SK-N-SH treated with all-trans-retinoic acid at 6 μM for 48 hours (cell line): ENCODE results near the gene PLD2.
"Not testable (repeated sequence)": the region's sequence is repeated elsewhere in the genome, so short reads cannot be mapped to it uniquely, and the experiment has no call there.

Experiments
- ATAC-seq: fragments of 200-7000 bp; cut with Tn5 transposase; 3 replicates; pipeline ENCODE4 v1.9.1; 2020; ENCODE audit warnings: mild to moderate bottlenecking, moderate library complexity
- ARNTL ChIP-seq: fragments of 450-650 bp; formaldehyde crosslinking; IDR thresholded peaks from 2 replicates; pipeline ENCODE4 v1.5.0; 2020; ENCODE audit warnings: low read depth, mild to moderate bottlenecking, moderate library complexity, borderline replicate concordance
- CSDC2 ChIP-seq: fragments of 250-450 bp; sonication (Bioruptor Pico); IDR thresholded peaks from 2 replicates; pipeline ENCODE4 v1.5.0; 2020; ENCODE audit warnings: mild to moderate bottlenecking, moderate library complexity
- ESRRG ChIP-seq: fragments of 250-450 bp; sonication (Bioruptor Pico); IDR thresholded peaks from 2 replicates; pipeline ENCODE4 v1.6.1; 2021; ENCODE audit warnings: mild to moderate bottlenecking
- GLIS3 ChIP-seq: fragments of 250-450 bp; sonication (Bioruptor Pico); IDR thresholded peaks from 2 replicates; pipeline ENCODE4 v1.5.0; 2020; ENCODE audit warnings: mild to moderate bottlenecking, moderate library complexity
- ISL1 ChIP-seq: fragments of 250-450 bp; sonication (Bioruptor Pico); IDR thresholded peaks from 2 replicates; pipeline ENCODE4 v2.1.2; 2022; ENCODE audit warnings: mild to moderate bottlenecking, moderate library complexity
- OSR1 ChIP-seq: fragments of 250-450 bp; sonication (Bioruptor Pico); IDR thresholded peaks from 2 replicates; pipeline ENCODE4 v1.8.0; 2022; ENCODE audit warnings: moderate library complexity, mild to moderate bottlenecking, inconsistent platforms
- PPARA ChIP-seq: fragments of 250-450 bp; sonication (Bioruptor Pico); IDR thresholded peaks from 2 replicates; pipeline ENCODE4 v1.5.0; 2020; ENCODE audit warnings: mild to moderate bottlenecking, borderline replicate concordance
- RARB ChIP-seq: fragments of 250-450 bp; sonication (Bioruptor Pico); IDR thresholded peaks from 2 replicates; pipeline ENCODE4 v1.8.0; 2021; ENCODE audit warnings: mild to moderate bottlenecking, moderate library complexity
- SNAI2 ChIP-seq: fragments of 250-450 bp; sonication (Bioruptor Pico); IDR thresholded peaks from 2 replicates; pipeline ENCODE4 v1.5.0; 2020; ENCODE audit warnings: mild to moderate bottlenecking, moderate library complexity
- TCF4 ChIP-seq: fragments of 250-450 bp; sonication (Bioruptor Pico); IDR thresholded peaks from 2 replicates; pipeline ENCODE4 v1.8.0; 2021; ENCODE audit warnings: mild to moderate bottlenecking, moderate library complexity, borderline replicate concordance
- ZC3H10 ChIP-seq: fragments of 250-450 bp; sonication (Bioruptor Pico); IDR thresholded peaks from 2 replicates; pipeline ENCODE4 v1.5.1; 2021; ENCODE audit warnings: mild to moderate bottlenecking, moderate library complexity
- ZFP3 ChIP-seq: fragments of 250-450 bp; sonication (Bioruptor Pico); IDR thresholded peaks from 2 replicates; pipeline ENCODE4 v1.5.0; 2020; ENCODE audit warnings: mild to moderate bottlenecking, moderate library complexity
- ZFP30 ChIP-seq: fragments of 450-650 bp; formaldehyde crosslinking; IDR thresholded peaks from 2 replicates; pipeline ENCODE4 v1.5.0; 2022; ENCODE audit warnings: mild to moderate bottlenecking, moderate library complexity
- ZNF565 ChIP-seq: fragments of 450-650 bp; formaldehyde crosslinking; conservative IDR thresholded peaks from 2 replicates; pipeline ENCODE4 v1.5.0; 2020; ENCODE audit warnings: low read depth, mild to moderate bottlenecking, moderate library complexity
- ZNF70 ChIP-seq: fragments of 450-650 bp; formaldehyde crosslinking; IDR thresholded peaks from 2 replicates; pipeline ENCODE4 v1.5.0; 2020; ENCODE audit warnings: mild to moderate bottlenecking, moderate library complexity
- TF ChIP-seq, protein P1 (sequence below): fragments of 250-450 bp; sonication (Bioruptor Pico); IDR thresholded peaks from 2 replicates; pipeline ENCODE4 v1.5.0; 2020; ENCODE audit warnings: mild to moderate bottlenecking, moderate library complexity
- TF ChIP-seq, protein P2 (sequence below): fragments of 250-450 bp; sonication (Bioruptor Pico); IDR thresholded peaks from 2 replicates; pipeline ENCODE4 v1.8.0; 2021; ENCODE audit warnings: low read depth, mild to moderate bottlenecking, moderate library complexity, borderline replicate concordance
- TF ChIP-seq, protein P3 (sequence below): fragments of 250-450 bp; sonication (Bioruptor Pico); IDR thresholded peaks from 2 replicates; pipeline ENCODE4 v1.5.1; 2020; ENCODE audit warnings: low read depth, mild to moderate bottlenecking, moderate library complexity
- TF ChIP-seq, protein P4 (sequence below): fragments of 250-450 bp; sonication (Bioruptor Pico); IDR thresholded peaks from 2 replicates; pipeline ENCODE4 v1.5.1; 2021; ENCODE audit warnings: mild to moderate bottlenecking, moderate library complexity
- TF ChIP-seq, protein P5 (sequence below): fragments of 250-450 bp; sonication (Bioruptor Pico); IDR thresholded peaks from 2 replicates; pipeline ENCODE4 v1.8.0; 2020; ENCODE audit warnings: mild to moderate bottlenecking, moderate library complexity, borderline replicate concordance

The PLD2 gene

DNA sequence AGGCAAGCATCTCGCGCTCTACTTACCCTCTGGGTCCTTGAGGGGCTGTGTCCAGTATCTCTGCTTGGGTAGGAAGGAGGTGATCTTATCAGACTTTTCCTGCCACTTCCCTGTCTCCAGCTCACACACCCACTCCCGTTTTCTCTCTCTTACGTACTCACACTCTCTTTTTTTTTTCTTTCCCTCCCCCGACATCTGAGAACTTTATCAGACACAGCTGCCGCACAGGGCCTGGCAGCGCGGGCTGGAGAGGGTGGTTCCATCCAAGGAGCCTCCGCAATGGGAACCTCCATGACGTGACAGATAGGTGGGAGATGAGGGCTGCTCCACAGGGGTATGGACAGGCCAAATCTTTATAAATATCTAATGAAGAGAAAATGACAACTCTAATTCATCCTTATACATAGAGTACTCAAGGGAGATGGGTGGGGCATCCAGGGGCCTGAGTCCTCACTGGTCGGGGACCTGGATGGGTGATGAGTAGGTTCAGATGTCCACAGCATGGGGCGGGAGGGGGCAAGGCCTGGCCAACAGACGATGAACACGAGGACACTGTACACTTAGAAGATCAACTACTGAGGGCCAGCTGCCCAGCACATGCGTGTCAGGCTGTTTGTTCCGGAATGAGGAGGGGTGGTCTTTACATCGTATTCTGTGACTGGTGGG is 49.5 kb downstream of the PLD2 start (continued):
- TF ChIP-seq, protein P1, sequence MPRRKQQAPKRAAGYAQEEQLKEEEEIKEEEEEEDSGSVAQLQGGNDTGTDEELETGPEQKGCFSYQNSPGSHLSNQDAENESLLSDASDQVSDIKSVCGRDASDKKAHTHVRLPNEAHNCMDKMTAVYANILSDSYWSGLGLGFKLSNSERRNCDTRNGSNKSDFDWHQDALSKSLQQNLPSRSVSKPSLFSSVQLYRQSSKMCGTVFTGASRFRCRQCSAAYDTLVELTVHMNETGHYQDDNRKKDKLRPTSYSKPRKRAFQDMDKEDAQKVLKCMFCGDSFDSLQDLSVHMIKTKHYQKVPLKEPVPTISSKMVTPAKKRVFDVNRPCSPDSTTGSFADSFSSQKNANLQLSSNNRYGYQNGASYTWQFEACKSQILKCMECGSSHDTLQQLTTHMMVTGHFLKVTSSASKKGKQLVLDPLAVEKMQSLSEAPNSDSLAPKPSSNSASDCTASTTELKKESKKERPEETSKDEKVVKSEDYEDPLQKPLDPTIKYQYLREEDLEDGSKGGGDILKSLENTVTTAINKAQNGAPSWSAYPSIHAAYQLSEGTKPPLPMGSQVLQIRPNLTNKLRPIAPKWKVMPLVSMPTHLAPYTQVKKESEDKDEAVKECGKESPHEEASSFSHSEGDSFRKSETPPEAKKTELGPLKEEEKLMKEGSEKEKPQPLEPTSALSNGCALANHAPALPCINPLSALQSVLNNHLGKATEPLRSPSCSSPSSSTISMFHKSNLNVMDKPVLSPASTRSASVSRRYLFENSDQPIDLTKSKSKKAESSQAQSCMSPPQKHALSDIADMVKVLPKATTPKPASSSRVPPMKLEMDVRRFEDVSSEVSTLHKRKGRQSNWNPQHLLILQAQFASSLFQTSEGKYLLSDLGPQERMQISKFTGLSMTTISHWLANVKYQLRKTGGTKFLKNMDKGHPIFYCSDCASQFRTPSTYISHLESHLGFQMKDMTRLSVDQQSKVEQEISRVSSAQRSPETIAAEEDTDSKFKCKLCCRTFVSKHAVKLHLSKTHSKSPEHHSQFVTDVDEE: no peak
- TF ChIP-seq, protein P2, sequence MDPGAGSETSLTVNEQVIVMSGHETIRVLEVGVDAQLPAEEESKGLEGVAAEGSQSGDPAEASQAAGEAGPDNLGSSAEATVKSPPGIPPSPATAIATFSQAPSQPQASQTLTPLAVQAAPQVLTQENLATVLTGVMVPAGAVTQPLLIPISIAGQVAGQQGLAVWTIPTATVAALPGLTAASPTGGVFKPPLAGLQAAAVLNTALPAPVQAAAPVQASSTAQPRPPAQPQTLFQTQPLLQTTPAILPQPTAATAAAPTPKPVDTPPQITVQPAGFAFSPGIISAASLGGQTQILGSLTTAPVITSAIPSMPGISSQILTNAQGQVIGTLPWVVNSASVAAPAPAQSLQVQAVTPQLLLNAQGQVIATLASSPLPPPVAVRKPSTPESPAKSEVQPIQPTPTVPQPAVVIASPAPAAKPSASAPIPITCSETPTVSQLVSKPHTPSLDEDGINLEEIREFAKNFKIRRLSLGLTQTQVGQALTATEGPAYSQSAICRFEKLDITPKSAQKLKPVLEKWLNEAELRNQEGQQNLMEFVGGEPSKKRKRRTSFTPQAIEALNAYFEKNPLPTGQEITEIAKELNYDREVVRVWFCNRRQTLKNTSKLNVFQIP (CRISPR knock-in tag): no peak
- no peak for TF ChIP-seq ESRRG
- no peak for TF ChIP-seq ISL1
- no peak for TF ChIP-seq ZFP30 (CRISPR knock-in tag)
- no peak for TF ChIP-seq ZFP3 (CRISPR knock-in tag)

DNA sequence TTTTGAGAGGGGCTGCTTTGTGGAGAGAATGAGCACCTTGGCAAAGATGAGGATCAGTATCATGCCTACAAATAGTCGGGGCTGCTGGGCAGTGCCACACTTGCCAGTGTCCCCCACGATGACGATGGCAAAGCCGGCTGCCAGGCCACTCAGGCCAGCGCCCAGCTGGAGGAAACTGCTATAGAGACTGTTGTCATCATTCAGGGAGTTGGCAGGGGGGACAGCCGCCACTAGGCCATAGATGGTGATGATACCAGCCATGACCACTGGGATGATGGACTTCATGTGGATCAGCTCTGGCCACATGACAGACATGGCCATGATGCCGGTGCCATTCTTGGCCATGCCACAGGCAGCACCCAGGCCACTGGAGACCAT is 50.0 kb downstream of the PLD2 start:
- no peak for ATAC-seq
- TF ChIP-seq ZNF70 (CRISPR knock-in tag) (no peak), ZFP3 (CRISPR knock-in tag) (no peak), TCF4 (CRISPR knock-in tag) (no peak), GLIS3 (CRISPR knock-in tag) (no peak), ZNF565 (CRISPR knock-in tag) (no peak), OSR1 (CRISPR knock-in tag) (no peak), ZC3H10 (no peak), RARB (CRISPR knock-in tag) (no peak), SNAI2 (CRISPR knock-in tag) (no peak), CSDC2 (CRISPR knock-in tag) (no peak)
- TF ChIP-seq, protein P3, sequence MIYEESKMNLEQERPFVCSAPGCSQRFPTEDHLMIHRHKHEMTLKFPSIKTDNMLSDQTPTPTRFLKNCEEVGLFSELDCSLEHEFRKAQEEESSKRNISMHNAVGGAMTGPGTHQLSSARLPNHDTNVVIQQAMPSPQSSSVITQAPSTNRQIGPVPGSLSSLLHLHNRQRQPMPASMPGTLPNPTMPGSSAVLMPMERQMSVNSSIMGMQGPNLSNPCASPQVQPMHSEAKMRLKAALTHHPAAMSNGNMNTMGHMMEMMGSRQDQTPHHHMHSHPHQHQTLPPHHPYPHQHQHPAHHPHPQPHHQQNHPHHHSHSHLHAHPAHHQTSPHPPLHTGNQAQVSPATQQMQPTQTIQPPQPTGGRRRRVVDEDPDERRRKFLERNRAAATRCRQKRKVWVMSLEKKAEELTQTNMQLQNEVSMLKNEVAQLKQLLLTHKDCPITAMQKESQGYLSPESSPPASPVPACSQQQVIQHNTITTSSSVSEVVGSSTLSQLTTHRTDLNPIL (CRISPR knock-in tag): no peak
- TF ChIP-seq, protein P4, sequence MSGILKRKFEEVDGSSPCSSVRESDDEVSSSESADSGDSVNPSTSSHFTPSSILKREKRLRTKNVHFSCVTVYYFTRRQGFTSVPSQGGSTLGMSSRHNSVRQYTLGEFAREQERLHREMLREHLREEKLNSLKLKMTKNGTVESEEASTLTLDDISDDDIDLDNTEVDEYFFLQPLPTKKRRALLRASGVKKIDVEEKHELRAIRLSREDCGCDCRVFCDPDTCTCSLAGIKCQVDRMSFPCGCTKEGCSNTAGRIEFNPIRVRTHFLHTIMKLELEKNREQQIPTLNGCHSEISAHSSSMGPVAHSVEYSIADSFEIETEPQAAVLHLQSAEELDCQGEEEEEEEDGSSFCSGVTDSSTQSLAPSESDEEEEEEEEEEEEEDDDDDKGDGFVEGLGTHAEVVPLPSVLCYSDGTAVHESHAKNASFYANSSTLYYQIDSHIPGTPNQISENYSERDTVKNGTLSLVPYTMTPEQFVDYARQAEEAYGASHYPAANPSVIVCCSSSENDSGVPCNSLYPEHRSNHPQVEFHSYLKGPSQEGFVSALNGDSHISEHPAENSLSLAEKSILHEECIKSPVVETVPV: no peak
- TF ChIP-seq, protein P5, sequence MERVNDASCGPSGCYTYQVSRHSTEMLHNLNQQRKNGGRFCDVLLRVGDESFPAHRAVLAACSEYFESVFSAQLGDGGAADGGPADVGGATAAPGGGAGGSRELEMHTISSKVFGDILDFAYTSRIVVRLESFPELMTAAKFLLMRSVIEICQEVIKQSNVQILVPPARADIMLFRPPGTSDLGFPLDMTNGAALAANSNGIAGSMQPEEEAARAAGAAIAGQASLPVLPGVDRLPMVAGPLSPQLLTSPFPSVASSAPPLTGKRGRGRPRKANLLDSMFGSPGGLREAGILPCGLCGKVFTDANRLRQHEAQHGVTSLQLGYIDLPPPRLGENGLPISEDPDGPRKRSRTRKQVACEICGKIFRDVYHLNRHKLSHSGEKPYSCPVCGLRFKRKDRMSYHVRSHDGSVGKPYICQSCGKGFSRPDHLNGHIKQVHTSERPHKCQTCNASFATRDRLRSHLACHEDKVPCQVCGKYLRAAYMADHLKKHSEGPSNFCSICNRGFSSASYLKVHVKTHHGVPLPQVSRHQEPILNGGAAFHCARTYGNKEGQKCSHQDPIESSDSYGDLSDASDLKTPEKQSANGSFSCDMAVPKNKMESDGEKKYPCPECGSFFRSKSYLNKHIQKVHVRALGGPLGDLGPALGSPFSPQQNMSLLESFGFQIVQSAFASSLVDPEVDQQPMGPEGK: no peak

DNA sequence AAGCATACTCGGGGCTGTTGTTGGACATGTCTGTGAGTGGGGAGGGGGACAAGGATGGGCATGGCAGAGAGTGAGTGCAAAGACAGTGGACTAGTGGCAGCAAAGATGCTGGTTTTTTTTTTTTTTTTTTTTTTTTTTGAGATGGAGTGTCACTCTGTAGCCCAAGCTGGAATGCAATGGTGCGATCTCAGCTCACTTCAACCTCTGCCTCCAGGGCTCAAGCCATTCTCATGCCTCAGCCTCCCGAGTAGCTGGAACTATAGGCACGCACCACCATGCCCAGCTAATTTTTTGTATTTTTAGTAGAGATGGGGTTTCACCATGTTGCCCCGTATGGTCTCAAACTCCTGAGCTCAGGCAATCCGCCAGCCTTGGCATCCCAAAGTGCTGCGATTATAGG is 50.4 kb downstream of the PLD2 start:
- ATAC-seq: not testable (repeated sequence)

DNA sequence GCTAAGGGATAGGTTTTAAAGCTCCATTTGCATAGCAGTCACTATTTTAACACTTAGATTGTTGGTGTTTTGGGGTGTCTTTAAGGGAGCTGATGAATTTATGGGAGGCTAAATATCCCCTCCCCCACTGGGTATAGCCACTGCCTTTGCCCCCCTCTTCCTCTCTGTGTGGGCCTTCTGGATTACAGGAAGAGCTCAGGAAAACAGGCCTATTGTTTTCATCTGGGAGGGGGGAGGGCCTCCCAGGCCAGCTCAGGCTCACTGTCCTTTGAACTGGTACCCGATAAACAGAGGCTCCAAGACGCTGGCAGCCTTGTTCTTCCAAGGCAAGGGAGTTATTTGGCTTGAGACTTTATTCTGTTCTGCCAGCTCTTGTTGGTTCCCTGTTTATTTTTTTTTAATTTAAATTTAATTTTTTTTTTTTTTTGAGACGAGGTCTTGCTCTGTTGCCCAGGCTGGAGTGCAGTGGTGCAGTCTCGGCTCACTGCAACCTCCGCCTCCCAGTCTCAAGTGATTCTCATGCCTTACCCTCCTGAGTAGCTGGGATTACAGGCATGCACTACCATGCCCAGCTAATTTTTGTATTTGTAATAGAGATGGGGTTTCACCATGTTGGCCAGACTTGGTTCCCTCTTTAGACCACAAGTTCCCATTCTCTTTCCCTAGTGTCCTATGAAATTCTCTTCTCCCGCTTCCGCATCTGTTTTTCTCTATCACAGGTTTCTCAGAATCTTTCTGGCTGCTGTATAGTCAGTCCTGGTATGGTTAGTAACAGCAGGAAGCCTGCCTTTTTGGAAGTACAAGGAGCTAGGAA is 51.3 kb downstream of the PLD2 start:
- TF ChIP-seq PPARA (CRISPR knock-in tag) (no peak), TCF4 (CRISPR knock-in tag) (no peak), SNAI2 (CRISPR knock-in tag) (no peak), ZFP30 (CRISPR knock-in tag) (no peak), ARNTL (no peak), ISL1 (no peak), ZFP3 (CRISPR knock-in tag) (no peak)
- TF ChIP-seq, protein P2 (CRISPR knock-in tag): no peak
- TF ChIP-seq, protein P3 (CRISPR knock-in tag): no peak
- ATAC-seq: peak; percentile 76
